ENCODE measurements around the gene HOXA3.

Gene HOXA3

GRCh38 chr7:27166531-27167505, 14.4 kb upstream of the HOXA3 start:
- no peak overlapping the region for H3K4me3 ChIP-seq (ENCODE audit: low read depth, low read length)
- no peak for TF ChIP-seq CTCF (IDR thresholded peaks at IDR 0.05; ENCODE audit: borderline replicate concordance, insufficient read depth, low read depth, low read length)

DNA sequence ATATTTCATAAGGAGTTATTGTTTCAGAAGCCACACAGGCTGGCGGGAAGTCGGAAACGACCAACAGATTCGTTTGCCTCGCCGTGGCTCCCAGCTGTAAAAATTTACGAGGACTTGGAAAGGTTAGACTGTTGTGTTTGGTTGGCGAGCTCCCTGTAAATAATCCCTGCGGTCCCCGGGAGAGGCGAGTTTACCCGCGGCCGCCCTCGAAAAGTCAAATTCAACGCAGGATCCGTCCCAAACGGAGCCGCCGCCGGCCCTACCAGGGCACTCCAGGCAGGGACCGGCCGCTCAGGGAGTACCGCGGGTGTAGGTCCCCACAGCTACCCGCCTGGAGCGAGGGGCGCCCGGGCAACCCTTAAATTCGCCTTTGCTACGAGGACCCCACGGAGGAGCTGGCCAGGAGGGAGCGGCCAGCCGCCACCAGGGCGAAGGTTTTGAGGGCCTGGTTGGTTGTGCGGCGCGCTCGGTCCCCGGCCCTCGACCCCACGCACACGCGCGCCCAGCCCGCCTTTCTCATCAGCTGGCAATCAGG, 13.7 kb upstream of the HOXA3 start:
- H3K4me3 ChIP-seq (ENCODE audit: low read depth, low read length) = no peak overlapping the region
- no peak for TF ChIP-seq CTCF (IDR thresholded peaks at IDR 0.05; ENCODE audit: borderline replicate concordance, insufficient read depth, low read depth, low read length)

DNA sequence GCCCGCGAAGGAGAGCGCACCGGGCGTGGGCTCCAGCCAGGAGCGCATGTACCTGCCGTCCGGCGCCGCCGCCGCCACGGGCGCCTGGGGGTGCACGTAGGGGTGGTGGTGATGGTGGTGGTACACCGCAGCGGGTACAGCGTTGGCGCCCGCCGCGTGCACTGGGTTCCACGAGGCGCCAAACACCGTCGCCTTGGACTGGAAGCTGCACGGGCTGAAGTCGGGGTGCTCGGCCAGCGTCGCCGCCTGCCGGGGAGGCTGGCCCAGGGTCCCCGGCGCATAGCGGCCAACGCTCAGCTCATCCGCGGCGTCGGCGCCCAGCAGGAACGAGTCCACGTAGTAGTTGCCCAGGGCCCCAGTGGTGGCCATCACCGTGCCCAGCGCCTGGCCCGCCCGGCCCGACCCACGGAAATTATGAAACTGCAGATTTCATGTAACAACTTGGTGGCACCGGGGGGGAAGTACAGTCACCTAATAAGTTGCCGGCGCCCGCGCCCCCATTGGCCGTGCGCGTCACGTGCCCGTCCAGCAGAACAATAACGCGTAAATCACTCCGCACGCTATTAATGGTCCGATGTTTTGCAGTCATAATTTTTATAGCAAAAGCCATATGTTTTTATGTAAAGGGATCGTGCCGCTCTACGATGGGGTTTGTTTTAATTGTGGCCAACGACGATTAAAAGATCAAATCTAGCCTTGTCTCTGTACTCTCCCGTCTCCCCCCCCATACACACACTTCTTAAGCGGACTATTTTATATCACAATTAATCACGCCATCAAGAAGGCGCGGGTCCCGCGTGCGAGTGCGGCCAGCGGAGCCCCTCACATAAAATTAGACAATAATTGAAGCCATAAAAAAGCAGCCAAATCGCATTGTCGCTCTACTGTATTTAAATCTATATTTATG, 13.0 kb upstream of the HOXA3 start, which contains the start of gene HOXA9:
Gene HOXA9 (minus strand): TSS at position 449 of the 907 bp plus-strand sequence. CDS start 80 bp downstream, at position 369.
- H3K4me3 ChIP-seq (ENCODE audit: low read depth, low read length) = no peak within 1 kb of the TSS
- no peak for TF ChIP-seq CTCF (IDR thresholded peaks at IDR 0.05; ENCODE audit: borderline replicate concordance, insufficient read depth, low read depth, low read length)

DNA sequence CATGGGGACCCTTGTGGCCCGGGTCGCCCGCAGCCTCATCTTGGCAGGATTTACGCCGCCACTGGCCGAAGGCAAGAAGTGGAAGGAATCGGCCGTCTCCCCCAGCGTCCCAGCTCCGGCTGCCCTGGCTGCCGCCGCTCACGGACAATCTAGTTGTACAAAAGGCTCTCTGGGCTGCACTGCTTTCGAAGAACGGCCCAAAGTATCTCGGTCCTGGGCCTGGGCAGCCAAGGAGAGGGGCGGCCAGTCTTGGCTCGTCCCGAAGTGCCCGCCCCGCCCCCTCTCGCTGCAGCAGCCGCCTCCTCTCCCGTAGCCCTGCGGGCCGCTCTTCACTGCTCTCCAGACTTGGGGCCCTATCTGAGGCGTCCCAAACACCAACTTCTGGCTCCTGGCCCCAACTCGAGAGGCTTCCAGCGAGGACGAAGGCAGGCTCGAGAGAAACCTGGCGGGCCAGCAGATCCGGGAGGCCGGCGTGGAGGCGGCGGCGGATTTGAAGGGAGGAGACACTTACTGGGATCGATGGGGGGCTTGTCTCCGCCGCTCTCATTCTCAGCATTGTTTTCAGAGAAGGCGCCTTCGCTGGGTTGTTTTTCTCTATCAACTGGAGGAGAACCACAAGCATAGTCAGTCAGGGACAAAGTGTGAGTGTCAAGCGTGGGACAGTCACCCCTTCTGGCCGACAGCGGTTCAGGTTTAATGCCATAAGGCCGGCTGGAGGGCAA, 12.1 kb upstream of the HOXA3 start:
- TF ChIP-seq CTCF (IDR thresholded peaks at IDR 0.05; ENCODE audit: borderline replicate concordance, insufficient read depth, low read depth, low read length) = no peak
- no peak overlapping the region for H3K4me3 ChIP-seq (ENCODE audit: low read depth, low read length)

GRCh38 chr7:27164045-27164366, 11.6 kb upstream of the HOXA3 start:
- H3K4me3 ChIP-seq (ENCODE audit: low read depth, low read length) = no peak overlapping the region
- no peak for TF ChIP-seq CTCF (IDR thresholded peaks at IDR 0.05; ENCODE audit: borderline replicate concordance, insufficient read depth, low read depth, low read length)

DNA sequence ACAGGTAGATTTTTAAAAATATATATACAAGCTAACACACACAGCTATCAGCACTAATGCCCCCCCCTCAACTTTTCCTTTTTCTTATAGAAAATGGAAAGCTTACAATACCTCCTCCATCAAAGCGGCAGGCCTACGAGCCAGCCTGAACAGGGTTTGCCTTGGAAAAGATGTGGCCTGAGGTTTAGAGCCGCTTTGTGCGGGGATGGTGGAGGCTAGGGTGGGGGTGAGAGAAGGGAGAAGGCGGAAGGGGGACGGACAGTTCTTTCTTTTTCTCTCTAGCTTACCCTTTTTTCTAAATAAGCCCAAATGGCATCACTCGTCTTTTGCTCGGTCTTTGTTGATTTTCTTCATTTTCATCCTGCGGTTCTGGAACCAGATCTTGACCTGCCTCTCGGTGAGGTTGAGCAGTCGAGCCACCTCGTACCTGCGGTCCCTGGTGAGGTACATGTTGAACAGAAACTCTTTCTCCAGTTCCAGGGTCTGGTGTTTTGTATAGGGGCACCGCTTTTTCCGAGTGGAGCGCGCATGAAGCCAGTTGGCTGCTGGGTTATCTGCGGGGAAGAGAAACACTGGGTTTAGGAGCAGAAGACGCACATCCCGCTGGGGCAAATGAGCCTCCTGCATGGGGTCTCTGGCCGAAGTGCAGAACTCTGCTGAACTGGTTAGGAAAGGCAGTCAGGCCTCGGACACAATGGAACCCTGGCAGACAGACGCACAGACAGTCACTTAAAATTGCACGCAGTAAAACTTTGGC, 11.1 kb upstream of the HOXA3 start:
- H3K4me3 ChIP-seq (ENCODE audit: low read depth, low read length) = no peak overlapping the region

More for the DNA sequence above, 11.1 kb upstream of the HOXA3 start:
- TF ChIP-seq CTCF (IDR thresholded peaks at IDR 0.05; ENCODE audit: borderline replicate concordance, insufficient read depth, low read depth, low read length) = no peak

All from GM12875 (cell line).